Activated T-helper 1 cell treated with Interleukin-2 at 50 U/mL for 16 hours (primary cell): ENCODE measurements around the gene PTPRF.

Experiments used
- DNase-seq: peaks from one replicate; pipeline ENCODE4 v3.0.0-alpha.2; 2020; ENCODE audit warnings: low read depth

PTPRF gene

GRCh38 chr1:43608827-43609226 lies 78.1 kb downstream of the PTPRF start:
- DNase-seq, result no peak

- DNase-seq, result no peak
These were observed 79.7 kb downstream of the PTPRF start for GRCh38 chr1:43610339-43610738.

GRCh38 chr1:43611950-43612349 lies 81.3 kb downstream of the PTPRF start:
- DNase-seq, result no peak

- no peak for DNase-seq
These were observed 81.7 kb downstream of the PTPRF start for GRCh38 chr1:43612406-43612805.

- no peak for DNase-seq
These were observed 82.6 kb downstream of the PTPRF start for GRCh38 chr1:43613075-43613942.

GRCh38 chr1:43614211-43614610 lies 83.5 kb downstream of the PTPRF start:
- DNase-seq, result no peak

- DNase-seq, result no peak
These were observed 84.2 kb downstream of the PTPRF start for GRCh38 chr1:43614891-43615290.

- no peak for DNase-seq
These were observed 85.7 kb downstream of the PTPRF start for GRCh38 chr1:43616383-43616782.

- no peak for DNase-seq
These were observed 86.3 kb downstream of the PTPRF start for GRCh38 chr1:43617011-43617410.

- DNase-seq, result no peak
These were observed 87.0 kb downstream of the PTPRF start for GRCh38 chr1:43617668-43618067.

GRCh38 chr1:43618521-43619313 lies 88.0 kb downstream of the PTPRF start:
- no peak for DNase-seq

GRCh38 chr1:43619314-43619790 lies 88.7 kb downstream of the PTPRF start:
- no peak for DNase-seq

GRCh38 chr1:43619996-43620920 lies 89.6 kb downstream of the PTPRF start:
- DNase-seq, result no peak

- DNase-seq, result no peak
These were observed 90.3 kb downstream of the PTPRF start for GRCh38 chr1:43620956-43621355.

GRCh38 chr1:43621386-43621785 lies 90.7 kb downstream of the PTPRF start:
- no peak for DNase-seq

- DNase-seq, result no peak
These were observed 91.2 kb downstream of the PTPRF start for GRCh38 chr1:43621861-43622260.

- no peak for DNase-seq
These were observed 91.8 kb downstream of the PTPRF start for GRCh38 chr1:43622471-43622870.

GRCh38 chr1:43622901-43623780 lies 92.5 kb downstream of the PTPRF start:
- no peak for DNase-seq

GRCh38 chr1:43625063-43625780 lies 94.5 kb downstream of the PTPRF start:
- no peak for DNase-seq

- DNase-seq, result no peak
These were observed 101.5 kb downstream of the PTPRF start for GRCh38 chr1:43632135-43632670.
